ENCODE data around the gene PLA2G4A.

Gene PLA2G4A

DNA sequence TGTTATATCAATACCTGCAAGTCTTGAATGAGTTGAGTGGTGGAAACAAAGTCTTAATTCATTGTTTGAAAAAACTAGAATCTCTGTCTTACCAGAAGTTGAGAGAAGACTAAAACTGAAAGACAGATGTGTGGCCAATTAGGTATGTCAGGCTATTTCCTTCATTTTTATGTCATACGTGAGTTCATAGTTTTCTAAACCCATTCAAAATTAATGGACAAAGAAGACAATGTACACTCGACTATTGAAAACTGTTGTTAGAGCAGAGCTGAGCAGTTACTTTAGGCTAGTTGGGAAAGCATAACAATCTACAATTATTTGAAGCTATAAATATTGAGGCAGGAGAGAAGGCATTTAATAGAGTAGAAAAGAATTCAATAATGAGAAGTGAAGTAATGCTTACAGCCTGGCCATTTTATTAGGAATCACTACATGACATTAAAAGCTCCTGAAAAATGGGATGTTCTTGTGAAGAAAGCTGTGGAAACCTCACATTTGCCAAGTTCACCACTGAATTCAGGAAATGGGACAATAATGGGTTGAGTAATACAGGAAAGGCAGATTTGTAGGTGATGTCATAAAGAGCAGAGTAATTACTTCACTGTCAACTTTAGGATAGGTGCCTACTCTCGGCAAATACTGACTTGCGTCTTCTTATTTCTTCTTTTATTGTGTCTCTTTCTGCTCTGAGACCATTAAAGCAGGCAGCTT lies 204.4 kb downstream of the PLA2G4A start:
- no peak for DNase-seq

DNA sequence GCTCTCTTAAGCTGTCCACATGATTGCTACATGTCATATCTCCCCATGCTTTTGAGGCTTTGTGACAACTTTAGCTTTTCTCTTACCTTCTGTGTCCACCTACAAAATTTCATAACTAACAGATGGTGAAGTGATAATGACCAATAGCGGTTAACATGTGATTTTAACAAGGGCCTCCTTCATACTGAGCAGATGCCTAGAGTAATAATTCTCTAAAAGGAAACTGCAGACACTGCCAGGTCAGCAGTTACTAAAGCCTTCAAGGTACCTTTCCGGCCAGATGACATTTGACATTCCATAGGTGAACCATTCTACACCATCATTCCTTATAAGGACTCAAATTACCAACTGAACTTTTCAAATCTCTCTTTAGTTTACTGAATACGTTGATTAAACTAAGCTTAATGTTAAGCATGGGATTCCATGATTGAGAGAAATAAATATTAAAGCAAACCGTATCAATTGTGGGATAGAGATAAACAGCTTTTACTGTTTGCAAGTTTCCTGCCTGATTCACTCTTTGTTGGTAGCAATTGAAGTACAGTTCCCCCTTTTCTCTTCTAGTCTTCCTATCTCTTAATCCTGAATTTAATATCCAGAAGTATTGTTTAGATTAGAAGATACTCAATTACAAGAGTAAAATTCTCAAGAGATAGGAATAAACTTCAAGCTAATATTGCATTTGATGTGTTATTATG lies 205.1 kb downstream of the PLA2G4A start:
- DNase-seq = no peak

GRCh38 chr1:187034501-187034900 lies 205.8 kb downstream of the PLA2G4A start:
- DNase-seq = no peak

DNA sequence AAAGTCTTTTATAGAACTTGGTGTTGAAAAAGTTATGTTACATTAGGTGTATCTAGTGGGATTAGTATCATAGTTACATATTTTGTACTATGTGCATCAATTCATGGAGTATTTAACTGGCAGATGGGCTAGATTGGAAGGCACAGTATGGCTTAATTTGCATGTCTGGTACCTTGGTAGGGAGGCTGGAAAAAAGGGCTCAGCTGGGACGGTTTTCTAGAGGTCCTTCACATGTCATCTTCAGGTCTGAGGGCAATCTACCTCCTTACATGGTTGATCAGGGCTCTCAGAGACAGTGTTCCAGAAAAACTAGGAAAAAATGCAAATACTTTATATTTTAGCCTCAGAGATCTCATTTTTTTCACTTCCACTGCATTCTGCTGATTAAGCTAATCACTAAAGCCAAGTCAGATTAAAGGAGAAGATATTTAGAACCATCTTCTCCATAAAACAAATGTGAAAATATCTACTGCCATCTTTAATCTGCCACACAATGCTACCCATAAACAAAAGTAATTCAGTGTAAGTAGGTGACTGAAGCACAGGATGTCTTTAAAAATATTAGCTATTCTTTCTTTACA lies 209.3 kb downstream of the PLA2G4A start:
- no peak for DNase-seq
